IPS-NIHi7 (cell line): Measurements from ENCODE around the gene SH3TC1.

Source experiments
- DNase-seq: peaks from one replicate; pipeline ENCODE4 v3.0.0; 2012; ENCODE audit warnings: mixed read lengths; ENCODE audit errors: extremely low spot score

Gene SH3TC1

DNA sequence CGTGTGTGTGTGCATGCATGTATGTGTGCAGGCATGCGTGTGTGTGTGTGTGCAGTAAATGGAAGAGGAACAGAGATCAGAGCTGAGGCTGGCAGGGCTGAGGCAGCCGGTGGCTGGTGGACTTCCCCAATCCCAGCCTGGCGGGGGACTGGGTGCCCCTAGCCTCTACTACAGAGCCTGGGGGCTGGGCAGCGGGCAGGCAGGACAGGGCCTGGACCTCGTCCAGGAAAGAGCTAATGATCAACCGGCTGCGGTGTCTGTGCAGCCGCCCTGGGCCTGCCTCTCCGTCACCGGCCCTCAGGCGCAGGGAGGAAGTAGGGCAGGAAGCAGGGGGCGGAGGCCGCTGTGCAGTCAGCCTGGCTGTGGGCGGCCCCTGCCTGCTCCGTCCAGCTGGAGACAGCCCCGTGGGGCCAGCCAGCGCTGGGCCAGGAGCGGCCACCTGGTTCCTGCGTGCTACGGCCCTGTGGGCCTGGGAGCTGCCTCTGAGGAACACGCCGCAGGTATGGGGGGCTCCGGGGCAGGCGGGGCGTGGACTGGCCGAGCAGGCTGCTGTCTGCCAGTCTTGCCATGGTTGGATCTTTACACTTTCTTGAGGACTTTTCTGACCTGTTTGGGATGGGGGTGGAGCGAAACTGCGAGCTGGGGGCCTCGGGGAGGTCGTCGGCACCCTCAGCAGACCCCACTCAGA lies at the start of gene SH3TC1:
SH3TC1 (plus strand) TSS at position 385 of the 688 bp plus-strand sequence. CDS start 5,905 bp downstream, outside the sequence.
- DNase-seq, result peak; percentile 74

- DNase-seq, result no peak
Measured at GRCh38 chr4:8149664-8150063, 49.4 kb upstream of the SH3TC1 start.

- no peak for DNase-seq
Measured at GRCh38 chr4:8150152-8151090, 48.7 kb upstream of the SH3TC1 start.

DNA sequence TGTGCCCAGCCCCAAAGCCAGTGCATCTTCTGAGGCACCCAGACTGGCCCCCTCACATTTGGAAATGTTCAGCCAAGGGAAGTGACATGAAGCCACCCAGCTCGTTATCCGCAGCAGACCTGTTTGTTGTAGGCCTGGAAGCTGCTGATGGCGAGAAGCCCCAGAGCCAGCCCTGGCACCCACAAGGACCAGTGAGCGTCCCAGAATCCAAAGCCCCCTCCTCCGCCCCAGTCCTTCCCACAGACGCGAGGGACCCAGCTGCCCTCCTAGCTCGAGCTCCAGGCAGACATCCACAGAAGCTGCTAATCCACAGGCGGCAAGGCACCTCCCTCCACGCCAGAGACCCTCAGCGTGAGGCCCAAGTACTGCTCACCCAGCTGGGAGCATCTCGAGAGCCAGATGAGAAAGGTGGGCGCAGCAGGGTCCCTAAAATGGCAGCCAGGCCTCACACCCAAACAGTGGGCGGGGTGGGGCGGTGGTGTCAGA lies 47.9 kb upstream of the SH3TC1 start:
- DNase-seq, result no peak

GRCh38 chr4:8152090-8152864 lies 46.8 kb upstream of the SH3TC1 start:
- DNase-seq, result no peak

DNA sequence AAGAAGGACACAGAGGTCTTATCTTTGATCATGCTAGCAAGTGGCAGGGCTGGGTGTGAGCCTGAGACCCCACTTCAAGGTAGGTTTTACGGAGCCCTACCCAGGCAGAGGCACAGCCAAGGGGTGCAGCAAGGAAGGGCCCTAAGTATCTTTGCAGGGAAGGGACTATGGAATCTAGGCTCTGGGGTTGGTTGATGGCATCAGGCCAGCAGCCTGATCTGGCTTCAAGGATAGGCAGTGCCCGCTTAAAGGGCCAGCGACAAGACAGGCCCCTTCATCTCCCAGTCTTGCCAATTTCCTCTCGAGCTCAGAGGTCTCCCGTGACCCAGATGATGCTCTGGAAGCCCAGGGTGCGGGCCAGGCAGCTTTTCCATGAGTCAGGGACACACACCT lies 46.2 kb upstream of the SH3TC1 start:
- DNase-seq, result no peak

GRCh38 chr4:8153441-8153840 lies 45.6 kb upstream of the SH3TC1 start:
- DNase-seq, result no peak

DNA sequence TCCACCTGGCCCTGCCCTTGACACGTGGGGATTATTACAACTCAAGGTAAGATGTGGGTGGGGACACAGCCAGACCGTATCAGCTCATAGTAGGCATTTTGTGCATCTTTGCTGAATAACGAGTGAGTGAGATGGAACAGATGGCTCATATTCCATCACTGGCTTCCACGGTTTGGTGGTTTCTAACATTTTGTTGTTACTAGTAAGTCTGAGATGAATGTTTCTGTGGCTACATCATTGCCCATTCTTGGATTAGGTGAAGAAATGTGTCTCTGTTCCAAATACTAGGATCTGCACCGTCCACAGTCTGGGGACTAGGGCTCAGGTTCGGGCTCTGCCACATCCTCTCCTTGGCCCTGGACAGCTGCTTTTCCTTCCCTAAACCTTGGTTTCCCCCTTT lies 44.0 kb upstream of the SH3TC1 start:
- DNase-seq, result no peak

GRCh38 chr4:8155660-8156421 lies 43.2 kb upstream of the SH3TC1 start:
- no peak for DNase-seq

GRCh38 chr4:8156617-8157016 lies 42.5 kb upstream of the SH3TC1 start:
- DNase-seq, result no peak

- DNase-seq, result no peak
Measured at GRCh38 chr4:8157496-8157895, 41.6 kb upstream of the SH3TC1 start.

- DNase-seq, result no peak
Measured at GRCh38 chr4:8157944-8158709, 41.0 kb upstream of the SH3TC1 start.

- DNase-seq, result peak; percentile 100
Measured at GRCh38 chr4:8158710-8159536, 40.2 kb upstream of the SH3TC1 start, which contains the start of gene ABLIM2. Gene ABLIM2 (minus strand): TSS chr4:8158813. CDS start chr4:8158689, 124 bp downstream.

- DNase-seq, result no peak
Measured at GRCh38 chr4:8159537-8160232, 39.4 kb upstream of the SH3TC1 start.

- DNase-seq, result no peak
Measured at GRCh38 chr4:8160233-8160560, 38.9 kb upstream of the SH3TC1 start.

GRCh38 chr4:8160572-8160971 lies 38.5 kb upstream of the SH3TC1 start:
- DNase-seq, result no peak

DNA sequence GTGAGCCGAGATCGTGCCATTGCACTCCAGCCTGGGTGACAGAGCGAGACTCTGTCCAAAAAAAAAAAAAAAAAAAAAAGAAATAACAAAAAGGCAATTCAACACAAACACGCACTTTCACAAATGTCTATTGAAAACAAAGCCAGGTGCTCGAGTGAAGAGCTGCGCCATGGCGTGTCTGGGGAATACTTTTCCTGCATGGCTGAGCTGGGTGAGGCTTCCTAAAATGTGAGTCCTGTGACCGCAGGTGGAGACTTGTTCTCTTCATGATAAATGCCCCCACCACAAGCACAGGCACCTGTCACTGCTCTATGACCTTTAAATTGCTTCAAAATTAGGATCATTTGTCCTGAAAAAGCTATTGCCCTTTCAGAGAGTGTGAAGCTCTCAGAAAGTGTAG lies 36.5 kb upstream of the SH3TC1 start:
- no peak for DNase-seq

- no peak for DNase-seq
Measured at GRCh38 chr4:8163026-8163425, 36.1 kb upstream of the SH3TC1 start.
